Measurements from ENCODE around the gene FTH1. TPM values are rescaled to one million over a fixed set of nuclear protein-coding genes. Genes with fewer than 3 reads are reported as not detected.
"Not testable (repeated sequence)": the region's sequence is repeated elsewhere in the genome, so short reads cannot be mapped to it uniquely, and the experiment has no call there.

The FTH1 gene
- total and polyA plus RNA-seq, 2 donors (not counting 1 experiment from before 2014, with no cell fraction given), result 2,219 to 2,789 TPM

- Histone ChIP-seq H2AFZ (ENCODE audit: low read length) (peak overlapping the region; percentile 28), H3K27me3 (ENCODE audit: control insufficient read depth, insufficient read depth, low read length) (no peaks in the 10 kb centered on the region), H3K27ac (ENCODE audit: insufficient read depth, low read length) (peak overlapping the region; percentile 91), H3K4me1 (ENCODE audit: control insufficient read depth, extremely low read depth, insufficient read depth, low read length) (peaks cover 41% of the 10 kb centered on the region), H3K9me3 (ENCODE audit: control insufficient read depth, insufficient read depth, low read depth, low read length) (no peaks in the 10 kb centered on the region), H3K36me3 (ENCODE audit: control insufficient read depth, insufficient read depth, low read length) (peaks cover 13% of the 10 kb centered on the region), H3K4me2 (ENCODE audit: extremely low read depth, insufficient read depth, low read length) (peak overlapping the region; percentile 90), H3K4me3 (replicated peaks in 1 of 4; ENCODE audit: control extremely low read depth in 1 of 4, insufficient read depth in 1 of 4, low read depth in 3 of 4, low read length in 4 of 4) (peak overlapping the region; percentile 78 to 93 (median 84)), H3K9ac (ENCODE audit: insufficient read depth, low read length) (peak overlapping the region; percentile 78), H4K20me1 (ENCODE audit: control insufficient read depth, extremely low read depth, insufficient read depth, low read length) (peaks cover 6% of the 10 kb centered on the region), H3K79me2 (ENCODE audit: control insufficient read depth, insufficient read depth, low read length) (peaks cover 38% of the 10 kb centered on the region)
- peak in 1 of 2 donors; percentile 35 for DNase-seq (ENCODE audit: low read depth in 2 of 2)
- no peak for TF ChIP-seq CTCF (conservative IDR thresholded peaks at IDR 0.05 in 1 of 2, IDR thresholded peaks at IDR 0.05 in 1 of 2; ENCODE audit: low read depth in 1 of 2, low read length in 2 of 2)
- TF ChIP-seq EZH2 (IDR thresholded peaks at IDR 0.05; ENCODE audit: low read length, missing control alignments), result no peak
Observed at GRCh38 chr11:61967924-61968757, 707 bp upstream of the FTH1 start.

- Histone ChIP-seq H2AFZ (ENCODE audit: low read length) (no peak overlapping the region), H3K27ac (ENCODE audit: insufficient read depth, low read length) (peak overlapping the region; percentile 58), H4K20me1 (ENCODE audit: control insufficient read depth, extremely low read depth, insufficient read depth, low read length) (peaks cover 6% of the 10 kb centered on the region), H3K4me2 (ENCODE audit: extremely low read depth, insufficient read depth, low read length) (peak overlapping the region; percentile 6), H3K36me3 (ENCODE audit: control insufficient read depth, insufficient read depth, low read length) (peaks cover 13% of the 10 kb centered on the region), H3K9me3 (ENCODE audit: control insufficient read depth, insufficient read depth, low read depth, low read length) (no peaks in the 10 kb centered on the region), H3K4me3 (replicated peaks in 1 of 4; ENCODE audit: control extremely low read depth in 1 of 4, insufficient read depth in 1 of 4, low read depth in 3 of 4, low read length in 4 of 4) (peak overlapping the region; percentile 70 to 93 (median 88)), H3K79me2 (ENCODE audit: control insufficient read depth, insufficient read depth, low read length) (peaks cover 38% of the 10 kb centered on the region), H3K4me1 (ENCODE audit: control insufficient read depth, extremely low read depth, insufficient read depth, low read length) (peaks cover 30% of the 10 kb centered on the region), H3K9ac (ENCODE audit: insufficient read depth, low read length) (peak overlapping the region; percentile 78), H3K27me3 (ENCODE audit: control insufficient read depth, insufficient read depth, low read length) (no peaks in the 10 kb centered on the region)
- peak in 1 of 2 donors; percentile 43 for DNase-seq (ENCODE audit: low read depth in 2 of 2)
- no peak for TF ChIP-seq CTCF (conservative IDR thresholded peaks at IDR 0.05 in 1 of 2, IDR thresholded peaks at IDR 0.05 in 1 of 2; ENCODE audit: low read depth in 1 of 2, low read length in 2 of 2)
- no peak for TF ChIP-seq EZH2 (IDR thresholded peaks at IDR 0.05; ENCODE audit: low read length, missing control alignments)
Observed at GRCh38 chr11:61966734-61967115, 709 bp downstream of the FTH1 start.

GRCh38 chr11:61964666-61965271 lies 2.7 kb downstream of the FTH1 start:
- H3K27me3 ChIP-seq (ENCODE audit: control insufficient read depth, insufficient read depth, low read length); H2AFZ ChIP-seq (ENCODE audit: low read length); H3K9ac ChIP-seq (ENCODE audit: insufficient read depth, low read length); DNase-seq (ENCODE audit: low read depth in 2 of 2); H3K9me3 ChIP-seq (ENCODE audit: control insufficient read depth, insufficient read depth, low read depth, low read length); H4K20me1 ChIP-seq (ENCODE audit: control insufficient read depth, extremely low read depth, insufficient read depth, low read length): not testable (repeated sequence)
- H3K27ac ChIP-seq (ENCODE audit: insufficient read depth, low read length), result peak overlapping the region; percentile 26
- peak overlapping the region; percentile 70 to 93 (median 88) for H3K4me3 ChIP-seq (replicated peaks in 1 of 4; ENCODE audit: control extremely low read depth in 1 of 4, insufficient read depth in 1 of 4, low read depth in 3 of 4, low read length in 4 of 4)
- peaks cover 13% of the 10 kb centered on the region for H3K36me3 ChIP-seq (ENCODE audit: control insufficient read depth, insufficient read depth, low read length)
- peak overlapping the region; percentile 67 for H3K4me2 ChIP-seq (ENCODE audit: extremely low read depth, insufficient read depth, low read length)
- peaks cover 38% of the 10 kb centered on the region for H3K79me2 ChIP-seq (ENCODE audit: control insufficient read depth, insufficient read depth, low read length)
- peaks cover 14% of the 10 kb centered on the region for H3K4me1 ChIP-seq (ENCODE audit: control insufficient read depth, extremely low read depth, insufficient read depth, low read length)

Data from fibroblast of lung (primary cell).